MG63 (cell line): ENCODE data around the gene MARCHF3. TPM values are rescaled to one million over a fixed set of nuclear protein-coding genes. Genes with fewer than 3 reads are reported as not detected.
"Not testable (repeated sequence)": the region's sequence is repeated elsewhere in the genome, so short reads cannot be mapped to it uniquely, and the experiment has no call there.

Experiments used
- DNase-seq: peaks from one replicate; pipeline ENCODE4 v3.0.0-alpha.2; 2020
- H3K27me3 ChIP-seq: fragments of 250-450 bp; sonication (Bioruptor Pico); 2 replicates; pipeline ENCODE4 v1.5.1; 2020; ENCODE audit warnings: mild to moderate bottlenecking, moderate library complexity
- H3K36me3 ChIP-seq: fragments of 250-450 bp; sonication (Bioruptor Pico); 2 replicates; pipeline ENCODE4 v1.5.1; 2020; ENCODE audit warnings: mild to moderate bottlenecking, moderate library complexity
- H3K4me3 ChIP-seq: fragments of 250-450 bp; sonication (Bioruptor Pico); 2 replicates; pipeline ENCODE4 v1.5.1; 2020; ENCODE audit warnings: mild to moderate bottlenecking, moderate library complexity
- H3K9me3 ChIP-seq: fragments of 250-450 bp; sonication (Bioruptor Pico); 2 replicates; pipeline ENCODE4 v1.5.1; 2020; ENCODE audit warnings: mild to moderate bottlenecking, moderate library complexity
- total RNA-seq: library from RNA; depleted of rRNA; stranded (reverse); fragments of >200 nt; shearing (Covaris generic); gene quantifications from 2 replicates; pipeline ENCODE4 v1.2.3, GENCODE V29; 2014; ENCODE audit warnings: low replicate concordance

MARCHF3 gene
- total RNA-seq, 1 experiment from 2014 or later = 5.2 TPM

GRCh38 chr5:126956991-126957390 is 73.4 kb downstream of the MARCHF3 start:
- Histone ChIP-seq H3K9me3 (peaks cover 6% of the 10 kb centered on the region; the same call in 1 of the 2 replicates), H3K36me3 (no peaks in the 10 kb centered on the region), H3K4me3 (no peak overlapping the region), H3K27me3 (no peaks in the 10 kb centered on the region)
- DNase-seq = no peak

- no peaks in the 10 kb centered on the region for H3K27me3 ChIP-seq
- H3K36me3 ChIP-seq = no peaks in the 10 kb centered on the region
- no peak overlapping the region for H3K4me3 ChIP-seq
- peaks cover 6% of the 10 kb centered on the region; the same call in 1 of the 2 replicates for H3K9me3 ChIP-seq
- DNase-seq = no peak
Measured at GRCh38 chr5:126954981-126955380, 75.4 kb downstream of the MARCHF3 start.

DNA sequence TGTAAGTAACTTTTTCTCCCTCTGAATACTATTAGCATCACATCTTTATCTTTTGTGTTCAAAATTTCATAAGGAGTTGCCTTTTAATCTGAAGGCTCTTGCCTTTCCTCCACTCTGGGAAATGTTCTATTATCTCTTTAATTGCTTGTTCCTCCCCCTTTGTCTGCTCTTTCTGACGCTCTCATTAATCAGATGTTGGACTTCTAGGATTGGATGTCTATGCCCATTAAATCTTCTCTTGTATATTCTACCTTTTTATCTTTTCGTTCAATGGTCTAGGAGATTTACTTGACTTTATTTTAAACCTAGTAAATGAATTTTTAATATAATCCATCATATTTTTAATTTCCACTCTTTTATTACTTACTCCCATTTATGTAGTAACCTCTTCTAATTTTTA is 76.7 kb downstream of the MARCHF3 start:
- DNase-seq = no peak
- no peak overlapping the region for H3K4me3 ChIP-seq
- no peaks in the 10 kb centered on the region for H3K27me3 ChIP-seq
- H3K9me3 ChIP-seq = peaks cover 6% of the 10 kb centered on the region; the same call in 1 of the 2 replicates
- no peaks in the 10 kb centered on the region for H3K36me3 ChIP-seq

DNA sequence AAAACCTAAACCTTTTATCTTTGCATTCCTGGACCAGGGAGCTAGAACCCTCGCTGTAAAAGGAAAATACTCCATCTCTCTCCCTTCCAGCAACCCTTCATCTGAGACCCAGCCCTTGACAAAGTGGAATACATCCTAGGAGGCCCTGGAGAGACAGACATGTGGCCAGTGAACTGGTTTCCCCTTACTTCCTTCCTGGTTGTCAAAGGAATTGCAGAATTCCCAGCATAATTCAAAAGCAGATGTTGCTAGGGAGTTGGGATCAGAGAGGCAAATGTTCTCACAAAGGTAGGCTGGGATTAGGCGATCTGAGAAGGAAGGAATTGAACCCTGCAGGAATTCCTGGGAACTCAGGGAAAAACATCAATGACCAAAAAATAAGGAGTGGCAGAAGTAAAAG is 80.9 kb downstream of the MARCHF3 start:
- DNase-seq = no peak
- Histone ChIP-seq H3K4me3 (no peak overlapping the region), H3K9me3 (no peaks in the 10 kb centered on the region), H3K27me3 (no peaks in the 10 kb centered on the region), H3K36me3 (no peaks in the 10 kb centered on the region)

GRCh38 chr5:126948453-126948852 is 81.9 kb downstream of the MARCHF3 start:
- no peaks in the 10 kb centered on the region for H3K27me3 ChIP-seq
- H3K4me3 ChIP-seq = no peak overlapping the region
- no peaks in the 10 kb centered on the region for H3K36me3 ChIP-seq
- DNase-seq = no peak
- no peaks in the 10 kb centered on the region for H3K9me3 ChIP-seq

- DNase-seq = no peak
- Histone ChIP-seq H3K9me3 (no peaks in the 10 kb centered on the region), H3K27me3 (no peaks in the 10 kb centered on the region), H3K4me3 (no peak overlapping the region), H3K36me3 (no peaks in the 10 kb centered on the region)
Measured at GRCh38 chr5:126948011-126948355, 82.4 kb downstream of the MARCHF3 start.

- Histone ChIP-seq H3K27me3 (no peaks in the 10 kb centered on the region), H3K36me3 (no peaks in the 10 kb centered on the region), H3K9me3 (no peaks in the 10 kb centered on the region), H3K4me3 (no peak overlapping the region)
- no peak for DNase-seq
Measured at GRCh38 chr5:126947146-126948010, 83.0 kb downstream of the MARCHF3 start.

DNA sequence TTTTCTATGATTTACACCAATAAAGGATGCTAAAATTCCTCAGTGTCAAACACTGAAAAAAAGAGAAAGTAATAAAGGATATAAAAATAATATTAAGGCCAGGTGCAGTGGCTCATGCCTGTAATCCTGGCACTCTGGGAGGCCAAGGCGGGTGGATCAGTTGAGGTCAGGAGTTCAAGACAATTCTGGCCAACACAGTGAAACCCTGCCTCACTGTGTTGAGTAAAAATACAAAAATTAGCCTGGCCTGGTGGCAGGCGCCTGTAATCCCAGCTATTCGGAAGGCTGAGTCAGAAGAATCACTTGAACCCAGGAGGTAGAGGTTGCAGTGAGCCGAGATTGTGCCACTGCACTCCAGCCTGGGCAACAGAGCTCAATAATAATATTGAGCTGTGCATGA is 87.5 kb downstream of the MARCHF3 start:
- peak; percentile 29 for DNase-seq
- H3K36me3 ChIP-seq, H3K9me3 ChIP-seq, H3K4me3 ChIP-seq, H3K27me3 ChIP-seq: not testable (repeated sequence)

- Histone ChIP-seq H3K4me3 (no peak overlapping the region), H3K9me3 (no peaks in the 10 kb centered on the region), H3K36me3 (no peaks in the 10 kb centered on the region), H3K27me3 (no peaks in the 10 kb centered on the region)
- no peak for DNase-seq
Measured at GRCh38 chr5:126941403-126941802, 89.0 kb downstream of the MARCHF3 start.

DNA sequence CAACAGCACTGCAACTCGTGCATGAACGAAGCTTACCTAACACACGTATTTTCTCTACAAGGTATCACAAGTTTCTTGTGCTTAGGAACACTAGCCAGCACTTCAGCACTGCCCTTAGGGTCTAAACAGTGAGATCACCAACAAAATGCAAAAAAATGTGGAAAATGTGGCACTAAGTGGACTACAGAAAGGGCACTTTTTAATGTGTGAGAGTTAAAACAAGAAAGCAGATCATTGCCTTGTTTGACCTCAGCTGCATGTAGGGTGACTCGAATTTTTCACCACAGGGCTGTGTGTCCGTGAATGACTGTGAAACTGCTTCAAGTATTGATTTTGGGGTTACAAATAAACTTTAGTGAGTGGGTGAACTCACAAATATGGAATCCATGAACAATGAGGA is 90.5 kb downstream of the MARCHF3 start:
- Histone ChIP-seq H3K36me3 (no peaks in the 10 kb centered on the region), H3K4me3 (no peak overlapping the region), H3K9me3 (no peaks in the 10 kb centered on the region), H3K27me3 (no peaks in the 10 kb centered on the region)
- no peak for DNase-seq

- H3K9me3 ChIP-seq = no peaks in the 10 kb centered on the region
- DNase-seq = no peak
Measured at GRCh38 chr5:126938466-126938865, 91.9 kb downstream of the MARCHF3 start.

GRCh38 chr5:126937771-126938170 is 92.6 kb downstream of the MARCHF3 start:
- DNase-seq = no peak
- no peaks in the 10 kb centered on the region for H3K27me3 ChIP-seq

More at GRCh38 chr5:126938466-126938865, 91.9 kb downstream of the MARCHF3 start:
- H3K36me3 ChIP-seq = no peaks in the 10 kb centered on the region
- no peak overlapping the region for H3K4me3 ChIP-seq
- no peaks in the 10 kb centered on the region for H3K27me3 ChIP-seq

DNA sequence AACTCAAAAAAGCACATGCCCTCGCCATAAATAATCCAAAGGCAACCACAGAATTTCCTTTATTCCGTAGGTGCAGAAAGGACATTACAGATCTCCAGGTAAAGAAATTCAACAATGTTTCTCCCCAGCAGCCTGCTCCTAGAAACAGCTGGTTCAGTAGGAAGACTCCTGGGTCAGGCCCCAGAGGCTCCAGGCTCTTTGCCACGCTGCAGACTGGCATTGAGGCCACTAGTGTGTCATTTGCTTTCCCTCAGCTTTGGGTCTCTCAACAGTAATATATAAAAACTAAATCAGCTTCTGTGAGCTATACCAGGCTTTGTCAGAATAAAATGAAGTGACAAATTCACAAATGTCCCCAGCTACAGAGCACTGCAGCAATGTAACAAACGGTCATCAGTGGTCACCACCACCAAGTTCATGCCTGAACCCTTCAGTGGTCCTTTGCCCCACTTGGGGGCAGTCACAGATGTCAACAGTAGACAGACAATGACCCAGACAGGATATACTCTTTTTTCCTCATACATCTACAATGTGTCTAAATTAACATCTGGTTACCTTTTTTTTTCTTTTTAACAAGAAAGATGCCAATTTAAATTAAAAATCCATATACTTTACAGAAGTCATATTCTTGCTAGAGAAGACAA is 93.5 kb downstream of the MARCHF3 start:
- no peak for DNase-seq
- no peak overlapping the region for H3K4me3 ChIP-seq
- no peaks in the 10 kb centered on the region for H3K9me3 ChIP-seq
- no peaks in the 10 kb centered on the region for H3K36me3 ChIP-seq
- no peaks in the 10 kb centered on the region for H3K27me3 ChIP-seq

More at GRCh38 chr5:126937771-126938170, 92.6 kb downstream of the MARCHF3 start:
- H3K9me3 ChIP-seq = no peaks in the 10 kb centered on the region
- no peak overlapping the region for H3K4me3 ChIP-seq
- H3K36me3 ChIP-seq = no peaks in the 10 kb centered on the region

DNA sequence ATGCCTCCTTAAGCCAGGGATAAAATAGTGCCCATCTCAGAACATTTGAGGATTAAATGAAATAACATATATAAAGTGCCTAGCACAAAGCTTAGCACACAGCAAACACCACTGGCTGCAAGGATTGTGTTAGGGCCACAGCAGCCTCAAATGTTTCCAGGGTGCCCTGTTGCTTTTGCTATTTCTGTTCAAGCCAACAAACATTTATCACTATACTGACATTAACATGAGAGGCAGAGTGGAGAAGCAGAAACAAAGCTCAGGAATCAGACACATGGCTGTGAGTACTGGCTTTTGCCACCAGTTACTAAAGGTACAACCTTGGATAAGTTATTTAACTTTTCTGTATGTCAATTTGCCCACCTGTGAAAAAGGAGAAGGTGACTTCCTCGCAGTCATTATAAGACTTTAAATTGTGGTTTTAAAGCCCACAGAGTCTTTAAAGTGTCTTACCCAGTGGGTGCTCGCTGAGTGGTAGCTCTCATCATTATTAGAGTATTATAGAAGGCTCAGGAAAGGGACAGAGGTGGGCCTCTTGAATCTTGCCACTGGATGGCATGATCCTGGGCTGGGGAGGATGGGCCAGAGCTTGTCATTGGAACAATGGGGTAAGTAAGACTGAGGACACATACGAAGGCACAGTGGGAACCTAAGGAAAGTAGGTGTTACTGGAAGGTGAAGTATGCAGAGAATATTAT is 98.2 kb downstream of the MARCHF3 start:
- no peak for DNase-seq
- Histone ChIP-seq H3K4me3 (no peak overlapping the region), H3K27me3 (no peaks in the 10 kb centered on the region), H3K9me3 (no peaks in the 10 kb centered on the region), H3K36me3 (no peaks in the 10 kb centered on the region)

- H3K27me3 ChIP-seq = no peaks in the 10 kb centered on the region
- DNase-seq = no peak
- H3K36me3 ChIP-seq = no peaks in the 10 kb centered on the region
- no peaks in the 10 kb centered on the region for H3K9me3 ChIP-seq
- H3K4me3 ChIP-seq = no peak overlapping the region
Measured at GRCh38 chr5:126928041-126928440, 102.3 kb downstream of the MARCHF3 start.

DNA sequence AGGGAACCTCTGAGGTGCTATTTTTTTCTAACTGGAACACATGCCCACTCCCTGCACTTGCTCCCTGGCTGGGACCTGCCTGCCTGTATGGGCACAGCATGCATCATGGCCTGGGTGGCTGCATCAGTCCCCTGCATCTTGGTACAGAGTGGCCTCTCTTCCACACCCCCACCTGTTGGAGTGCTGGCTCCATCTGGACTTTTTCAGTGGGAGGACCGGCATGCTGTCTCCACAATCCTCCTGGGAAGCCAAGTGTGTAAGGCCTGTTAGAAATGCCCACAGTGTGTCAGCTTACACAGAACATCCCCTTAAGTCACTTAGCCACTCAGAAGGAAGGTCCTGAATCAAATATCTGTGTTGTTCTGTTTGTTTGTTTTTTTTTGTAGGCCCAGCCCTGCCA is 102.9 kb downstream of the MARCHF3 start:
- H3K4me3 ChIP-seq = no peak overlapping the region
- no peak for DNase-seq
- H3K9me3 ChIP-seq = no peaks in the 10 kb centered on the region
- H3K36me3 ChIP-seq = no peaks in the 10 kb centered on the region
- no peaks in the 10 kb centered on the region for H3K27me3 ChIP-seq

DNA sequence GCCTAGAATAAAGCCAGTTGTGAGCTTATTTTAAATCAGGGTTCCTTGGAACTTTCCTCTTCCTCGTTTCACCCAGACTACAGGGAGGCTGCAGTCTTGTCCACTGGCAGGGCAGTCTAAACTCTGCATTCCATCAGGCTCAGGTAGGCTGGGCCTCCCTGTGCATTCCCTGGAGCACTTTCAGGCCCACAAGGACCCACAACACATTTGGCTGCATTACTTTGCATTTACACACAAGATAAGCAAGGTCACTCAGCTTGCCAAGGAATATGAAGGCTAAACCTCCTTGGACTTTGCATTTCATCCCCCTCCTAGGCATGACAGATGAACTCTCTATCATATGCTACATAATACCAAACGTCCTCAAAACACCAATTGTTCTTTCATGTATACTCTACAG is 104.2 kb downstream of the MARCHF3 start:
- no peak for DNase-seq

More for the DNA sequence above, 104.2 kb downstream of the MARCHF3 start:
- Histone ChIP-seq H3K36me3 (no peaks in the 10 kb centered on the region), H3K4me3 (no peak overlapping the region), H3K27me3 (no peaks in the 10 kb centered on the region), H3K9me3 (no peaks in the 10 kb centered on the region)
